ENCODE measurements around the gene PHACTR1. TPM values are rescaled to one million over a fixed set of nuclear protein-coding genes. Genes with fewer than 3 reads are reported as not detected.
"Not testable (repeated sequence)": the region's sequence is repeated elsewhere in the genome, so short reads cannot be mapped to it uniquely, and the experiment has no call there.

Gene PHACTR1
- total RNA-seq, 2 donors from 2014 or later = 0.14 to 1.6 TPM

- no peak overlapping the region for H3K27ac Mint-ChIP-seq
- no peaks in the 10 kb centered on the region for H3K36me3 Mint-ChIP-seq
- ATAC-seq (no peak), DNase-seq (ENCODE audit: low spot score) (no peak)
- no peaks in the 10 kb centered on the region for H3K9me3 Mint-ChIP-seq
- H3K4me1 Mint-ChIP-seq (ENCODE audit: low read depth in 2 of 2) = no peaks in the 10 kb centered on the region
- peaks cover 14 to 30% of the 10 kb centered on the region in 2 donors for H3K27me3 Mint-ChIP-seq
- H3K4me3 Mint-ChIP-seq = no peak overlapping the region
Measured at GRCh38 chr6:13131935-13132661, 415.5 kb downstream of the PHACTR1 start.

GRCh38 chr6:13133894-13134293 is 417.3 kb downstream of the PHACTR1 start:
- peaks cover 14 to 25% of the 10 kb centered on the region in 2 donors for H3K27me3 Mint-ChIP-seq
- not testable (repeated sequence) for H3K4me3 Mint-ChIP-seq; H3K36me3 Mint-ChIP-seq; H3K9me3 Mint-ChIP-seq; DNase-seq (ENCODE audit: low spot score); H3K27ac Mint-ChIP-seq; H3K4me1 Mint-ChIP-seq (ENCODE audit: low read depth in 2 of 2); ATAC-seq

- Mint-ChIP-seq H3K36me3 (no peaks in the 10 kb centered on the region), H3K9me3 (no peaks in the 10 kb centered on the region), H3K4me1 (ENCODE audit: low read depth in 2 of 2) (no peaks in the 10 kb centered on the region), H3K27me3 (peaks cover 11 to 13% of the 10 kb centered on the region in 2 donors), H3K4me3 (no peak overlapping the region), H3K27ac (no peak overlapping the region)
- no peak for DNase-seq (ENCODE audit: low spot score)
- ATAC-seq = no peak
Measured at GRCh38 chr6:13135152-13135551, 418.6 kb downstream of the PHACTR1 start.

GRCh38 chr6:13139119-13139518 is 422.6 kb downstream of the PHACTR1 start:
- DNase-seq (ENCODE audit: low spot score) (no peak), ATAC-seq (no peak)
- Mint-ChIP-seq H3K27ac (no peak overlapping the region), H3K4me3 (no peak overlapping the region), H3K9me3 (no peaks in the 10 kb centered on the region), H3K36me3 (no peaks in the 10 kb centered on the region), H3K4me1 (ENCODE audit: low read depth in 2 of 2) (no peaks in the 10 kb centered on the region), H3K27me3 (peaks cover 0 to 6% of the 10 kb centered on the region in 2 donors)

- Mint-ChIP-seq H3K36me3 (no peaks in the 10 kb centered on the region), H3K4me1 (ENCODE audit: low read depth in 2 of 2) (peaks cover 0 to 3% of the 10 kb centered on the region in 2 donors), H3K27me3 (peaks cover 0 to 6% of the 10 kb centered on the region in 2 donors), H3K27ac (no peak overlapping the region), H3K9me3 (no peaks in the 10 kb centered on the region), H3K4me3 (no peak overlapping the region)
- no peak for DNase-seq (ENCODE audit: low spot score)
- ATAC-seq = no peak
Measured at GRCh38 chr6:13140980-13141379, 424.4 kb downstream of the PHACTR1 start.

GRCh38 chr6:13141387-13141786 is 424.8 kb downstream of the PHACTR1 start:
- Mint-ChIP-seq H3K27ac (no peak overlapping the region), H3K4me1 (ENCODE audit: low read depth in 2 of 2) (peaks cover 0 to 3% of the 10 kb centered on the region in 2 donors), H3K9me3 (no peaks in the 10 kb centered on the region), H3K27me3 (peaks cover 0 to 3% of the 10 kb centered on the region in 2 donors), H3K36me3 (no peaks in the 10 kb centered on the region), H3K4me3 (no peak overlapping the region)
- DNase-seq (ENCODE audit: low spot score) = no peak
- ATAC-seq = no peak

- DNase-seq (ENCODE audit: low spot score) (no peak), ATAC-seq (no peak)
- Mint-ChIP-seq H3K4me3 (no peak overlapping the region), H3K27me3 (no peaks in the 10 kb centered on the region), H3K4me1 (ENCODE audit: low read depth in 2 of 2) (peaks cover 0 to 3% of the 10 kb centered on the region in 2 donors), H3K9me3 (no peaks in the 10 kb centered on the region), H3K27ac (no peak overlapping the region), H3K36me3 (no peaks in the 10 kb centered on the region)
Measured at GRCh38 chr6:13142611-13143010, 426.0 kb downstream of the PHACTR1 start.

GRCh38 chr6:13146442-13146841 is 429.9 kb downstream of the PHACTR1 start:
- Mint-ChIP-seq H3K4me3 (no peak overlapping the region), H3K27ac (no peak overlapping the region), H3K9me3 (no peaks in the 10 kb centered on the region), H3K36me3 (no peaks in the 10 kb centered on the region), H3K27me3 (peaks cover 4 to 7% of the 10 kb centered on the region in 2 donors), H3K4me1 (ENCODE audit: low read depth in 2 of 2) (peaks cover 0 to 3% of the 10 kb centered on the region in 2 donors)
- DNase-seq (ENCODE audit: low spot score) = no peak
- ATAC-seq = no peak

- no peaks in the 10 kb centered on the region for H3K9me3 Mint-ChIP-seq
- peaks cover 0 to 3% of the 10 kb centered on the region in 2 donors for H3K4me1 Mint-ChIP-seq (ENCODE audit: low read depth in 2 of 2)
- DNase-seq (ENCODE audit: low spot score) (no peak), ATAC-seq (no peak)
- no peak overlapping the region for H3K4me3 Mint-ChIP-seq
- H3K27me3 Mint-ChIP-seq = peaks cover 6 to 12% of the 10 kb centered on the region in 2 donors
- no peak overlapping the region for H3K27ac Mint-ChIP-seq
- no peaks in the 10 kb centered on the region for H3K36me3 Mint-ChIP-seq
Measured at GRCh38 chr6:13147376-13147775, 430.8 kb downstream of the PHACTR1 start.

- Mint-ChIP-seq H3K9me3 (no peaks in the 10 kb centered on the region), H3K27ac (no peak overlapping the region), H3K36me3 (no peaks in the 10 kb centered on the region), H3K27me3 (peaks cover 6 to 16% of the 10 kb centered on the region in 2 donors), H3K4me1 (ENCODE audit: low read depth in 2 of 2) (peaks cover 0 to 3% of the 10 kb centered on the region in 2 donors), H3K4me3 (no peak overlapping the region)
- ATAC-seq (no peak), DNase-seq (ENCODE audit: low spot score) (no peak)
Measured at GRCh38 chr6:13147782-13148181, 431.2 kb downstream of the PHACTR1 start.

- Mint-ChIP-seq H3K36me3 (no peaks in the 10 kb centered on the region), H3K27me3 (peaks cover 15 to 27% of the 10 kb centered on the region in 2 donors)
- no peak for ATAC-seq
Measured at GRCh38 chr6:13152764-13153163, 436.2 kb downstream of the PHACTR1 start.

GRCh38 chr6:13156381-13156780 is 439.8 kb downstream of the PHACTR1 start:
- H3K27me3 Mint-ChIP-seq = peaks cover 17 to 31% of the 10 kb centered on the region in 2 donors
- H3K4me3 Mint-ChIP-seq = no peak overlapping the region
- no peak overlapping the region for H3K27ac Mint-ChIP-seq
- H3K9me3 Mint-ChIP-seq = no peaks in the 10 kb centered on the region
- ATAC-seq (no peak), DNase-seq (ENCODE audit: low spot score) (no peak)
- no peaks in the 10 kb centered on the region for H3K36me3 Mint-ChIP-seq
- no peaks in the 10 kb centered on the region for H3K4me1 Mint-ChIP-seq (ENCODE audit: low read depth in 2 of 2)

More at GRCh38 chr6:13152764-13153163, 436.2 kb downstream of the PHACTR1 start:
- Mint-ChIP-seq H3K9me3 (no peaks in the 10 kb centered on the region), H3K27ac (no peak overlapping the region), H3K4me1 (ENCODE audit: low read depth in 2 of 2) (no peaks in the 10 kb centered on the region), H3K4me3 (no peak overlapping the region)
- no peak for DNase-seq (ENCODE audit: low spot score)

- Mint-ChIP-seq H3K27me3 (peaks cover 17 to 30% of the 10 kb centered on the region in 2 donors), H3K4me3 (no peak overlapping the region)
- no peak for ATAC-seq
Measured at GRCh38 chr6:13157293-13157692, 440.7 kb downstream of the PHACTR1 start.

GRCh38 chr6:13159300-13159699 is 442.7 kb downstream of the PHACTR1 start:
- Mint-ChIP-seq H3K4me1 (ENCODE audit: low read depth in 2 of 2) (peaks cover 5 to 6% of the 10 kb centered on the region in 2 donors), H3K4me3 (no peak overlapping the region), H3K9me3 (no peaks in the 10 kb centered on the region), H3K27ac (no peak overlapping the region), H3K27me3 (peaks cover 17 to 23% of the 10 kb centered on the region in 2 donors), H3K36me3 (no peaks in the 10 kb centered on the region)
- ATAC-seq (no peak), DNase-seq (ENCODE audit: low spot score) (no peak)

More at GRCh38 chr6:13157293-13157692, 440.7 kb downstream of the PHACTR1 start:
- no peaks in the 10 kb centered on the region for H3K4me1 Mint-ChIP-seq (ENCODE audit: low read depth in 2 of 2)
- no peaks in the 10 kb centered on the region for H3K36me3 Mint-ChIP-seq
- H3K9me3 Mint-ChIP-seq = no peaks in the 10 kb centered on the region
- no peak for DNase-seq (ENCODE audit: low spot score)
- no peak overlapping the region for H3K27ac Mint-ChIP-seq

All from natural killer cell treated with Interleukin-12 subunit alpha and Interleukin-12 subunit beta and Interleukin-15 and Interleukin-18, amount 100 ng/mL, for 72 hours (primary cell).